IMR-90 (cell line): ENCODE measurements around the gene MAML3.

Experiments used
- MAFK ChIP-seq: IDR thresholded peaks from 2 replicates; pipeline ENCODE4 v1.6.1; 2012; ENCODE audit warnings: low read depth, low read length, improper control_type of control experiment
- NFE2L2 ChIP-seq: fragments of 150-350 bp; IDR thresholded peaks from 2 replicates; pipeline ENCODE4 v1.6.1; 2016; ENCODE audit warnings: low read depth, mild to moderate bottlenecking, low read length
- POLR2A ChIP-seq: IDR thresholded peaks from 2 replicates; pipeline ENCODE4 v1.6.1; 2012; ENCODE audit warnings: mild to moderate bottlenecking, low read depth, low read length
- RFX5 ChIP-seq: IDR thresholded peaks from 2 replicates; pipeline ENCODE4 v1.8.0; 2012; ENCODE audit warnings: low read depth, mild to moderate bottlenecking, low read length, moderate library complexity
- TF ChIP-seq, protein P1 (sequence below): conservative IDR thresholded peaks from 2 replicates; pipeline ENCODE4 v1.5.1; 2012; ENCODE audit warnings: mild to moderate bottlenecking, low read depth, low read length, improper control_type of control experiment
- TF ChIP-seq, protein P2 (sequence below): fragments of 150-350 bp; IDR thresholded peaks from 2 replicates; pipeline ENCODE4 v1.6.1; 2017; ENCODE audit warnings: mild to moderate bottlenecking, antibody characterized with exemption, low read length, low read depth

DNA sequence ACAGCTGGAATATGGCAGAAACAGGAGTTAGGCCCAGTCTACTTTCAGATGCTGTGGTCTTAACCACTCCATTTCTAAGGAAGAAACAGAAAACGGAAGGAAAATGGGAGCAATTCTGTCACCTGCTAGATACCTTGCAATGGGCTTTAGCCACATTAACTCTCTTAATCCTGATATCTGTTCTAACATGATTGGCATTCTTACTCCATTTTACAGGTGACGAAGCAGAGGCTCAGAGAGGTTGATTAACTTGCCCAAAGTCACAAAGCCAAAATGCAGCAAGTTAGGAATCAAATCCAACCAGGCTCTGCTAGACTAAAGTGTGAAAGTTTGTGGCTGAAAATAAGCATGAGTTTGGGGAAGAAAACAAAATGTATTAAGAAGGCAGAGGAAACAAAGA is 196.9 kb downstream of the MAML3 start:
- TF ChIP-seq POLR2A = no peak
- TF ChIP-seq RFX5 = no peak
- TF ChIP-seq, protein P1, sequence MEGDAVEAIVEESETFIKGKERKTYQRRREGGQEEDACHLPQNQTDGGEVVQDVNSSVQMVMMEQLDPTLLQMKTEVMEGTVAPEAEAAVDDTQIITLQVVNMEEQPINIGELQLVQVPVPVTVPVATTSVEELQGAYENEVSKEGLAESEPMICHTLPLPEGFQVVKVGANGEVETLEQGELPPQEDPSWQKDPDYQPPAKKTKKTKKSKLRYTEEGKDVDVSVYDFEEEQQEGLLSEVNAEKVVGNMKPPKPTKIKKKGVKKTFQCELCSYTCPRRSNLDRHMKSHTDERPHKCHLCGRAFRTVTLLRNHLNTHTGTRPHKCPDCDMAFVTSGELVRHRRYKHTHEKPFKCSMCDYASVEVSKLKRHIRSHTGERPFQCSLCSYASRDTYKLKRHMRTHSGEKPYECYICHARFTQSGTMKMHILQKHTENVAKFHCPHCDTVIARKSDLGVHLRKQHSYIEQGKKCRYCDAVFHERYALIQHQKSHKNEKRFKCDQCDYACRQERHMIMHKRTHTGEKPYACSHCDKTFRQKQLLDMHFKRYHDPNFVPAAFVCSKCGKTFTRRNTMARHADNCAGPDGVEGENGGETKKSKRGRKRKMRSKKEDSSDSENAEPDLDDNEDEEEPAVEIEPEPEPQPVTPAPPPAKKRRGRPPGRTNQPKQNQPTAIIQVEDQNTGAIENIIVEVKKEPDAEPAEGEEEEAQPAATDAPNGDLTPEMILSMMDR = no peak
- TF ChIP-seq NFE2L2 = no peak
- TF ChIP-seq MAFK = no peak
- TF ChIP-seq, protein P2, sequence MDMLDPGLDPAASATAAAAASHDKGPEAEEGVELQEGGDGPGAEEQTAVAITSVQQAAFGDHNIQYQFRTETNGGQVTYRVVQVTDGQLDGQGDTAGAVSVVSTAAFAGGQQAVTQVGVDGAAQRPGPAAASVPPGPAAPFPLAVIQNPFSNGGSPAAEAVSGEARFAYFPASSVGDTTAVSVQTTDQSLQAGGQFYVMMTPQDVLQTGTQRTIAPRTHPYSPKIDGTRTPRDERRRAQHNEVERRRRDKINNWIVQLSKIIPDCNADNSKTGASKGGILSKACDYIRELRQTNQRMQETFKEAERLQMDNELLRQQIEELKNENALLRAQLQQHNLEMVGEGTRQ = no peak
